NCI-H2227 (cell line): ENCODE data around the gene LHFPL3.
"Not testable (repeated sequence)": the region's sequence is repeated elsewhere in the genome, so short reads cannot be mapped to it uniquely, and the experiment has no call there.

Source experiments
- DNase-seq: peaks from one replicate; lab custom pipeline; 2025; ENCODE audit not compliant: unreplicated experiment; lab: John Stamatoyannopoulos, UW

Gene LHFPL3

DNA sequence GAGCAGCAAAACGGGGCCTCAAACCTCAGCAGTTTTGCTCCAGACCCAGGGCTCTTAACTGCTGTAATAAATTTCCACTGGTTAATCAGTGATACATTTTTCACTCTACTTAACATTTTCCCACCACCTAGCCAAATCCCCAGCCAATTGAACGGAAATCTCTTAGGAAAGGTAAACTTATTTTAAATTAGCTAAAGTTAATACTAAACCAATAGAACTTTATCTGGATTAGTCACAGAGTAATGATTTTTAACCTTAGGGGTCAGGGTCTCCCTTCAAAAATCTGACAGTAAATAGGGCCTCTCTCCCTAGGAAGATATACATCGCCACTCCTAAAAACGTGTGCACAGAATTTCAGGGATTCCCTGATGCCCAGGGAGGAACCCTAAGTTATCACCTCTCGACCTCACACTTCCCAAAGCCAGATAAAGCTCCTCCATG lies 598.2 kb downstream of the LHFPL3 start:
- DNase-seq = no peak

DNA sequence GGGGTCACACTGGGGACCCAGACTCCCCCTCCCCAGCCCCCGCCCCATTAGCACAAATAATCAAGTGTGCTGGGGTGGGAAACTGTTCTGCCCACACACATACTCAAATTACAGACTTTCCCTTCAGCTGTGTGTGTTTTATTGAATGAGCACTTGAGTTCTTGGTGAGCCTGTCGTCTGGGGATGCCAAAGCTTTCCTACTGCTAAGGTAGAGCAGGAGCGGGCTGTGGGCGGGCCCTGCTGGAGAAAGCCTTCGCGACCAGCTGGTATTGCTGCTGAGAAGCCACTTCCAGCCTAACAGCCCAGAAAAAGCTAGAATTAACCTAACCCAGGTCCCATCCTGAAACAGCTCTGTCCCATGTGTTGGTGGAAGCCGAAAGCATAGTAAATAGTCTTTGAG lies 598.7 kb downstream of the LHFPL3 start:
- DNase-seq = peak; percentile 18

DNA sequence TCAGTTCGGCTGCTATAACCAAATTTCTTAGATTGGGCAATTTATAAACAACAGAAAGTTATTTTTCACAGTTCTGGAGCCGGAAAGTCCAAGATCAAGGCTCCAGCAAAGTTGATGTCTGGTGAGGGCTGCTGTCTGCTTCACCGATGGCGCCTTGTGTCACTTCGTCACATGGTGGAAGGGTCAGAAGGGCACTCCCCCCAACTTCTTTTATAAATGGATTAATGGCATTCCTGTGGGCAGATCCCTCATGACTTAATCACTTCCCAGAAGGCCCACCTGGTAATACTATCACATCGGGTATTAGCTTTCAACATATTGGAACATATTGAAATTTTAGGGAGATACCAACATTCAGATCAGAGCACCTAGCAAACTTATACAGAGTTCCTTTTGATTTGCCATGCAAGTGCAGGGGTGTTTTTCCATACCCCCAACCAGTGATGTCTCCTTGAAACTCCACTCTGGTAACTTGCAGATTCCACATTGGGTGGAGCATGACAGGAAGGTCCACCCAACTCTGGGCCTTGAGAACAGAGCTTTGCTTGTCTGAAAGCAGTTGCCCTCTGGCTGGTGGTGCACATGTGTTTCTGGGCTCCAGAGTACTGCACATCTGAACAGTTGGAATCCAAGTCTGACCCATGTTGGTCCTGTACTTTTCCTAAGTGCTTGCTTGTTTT lies 600.5 kb downstream of the LHFPL3 start:
- DNase-seq = no peak

DNA sequence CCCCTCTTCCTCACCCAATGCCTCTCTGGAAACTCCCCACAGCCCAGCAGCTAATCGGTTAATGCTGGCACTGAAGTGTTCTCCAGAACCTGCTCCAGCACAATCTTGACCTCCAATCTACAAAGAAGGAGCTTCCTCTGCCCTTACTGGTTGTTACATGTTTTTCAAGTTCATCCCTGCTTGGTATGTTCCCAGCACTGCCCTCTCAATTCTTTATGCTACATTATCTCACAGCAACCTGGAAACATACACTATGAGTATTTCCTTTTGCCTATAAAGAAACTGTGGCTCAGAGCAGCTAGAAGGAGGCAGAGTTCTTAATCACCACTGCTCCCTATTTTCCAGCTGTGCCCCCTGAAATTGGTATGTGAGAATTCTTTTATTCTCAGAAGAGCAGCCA lies 601.5 kb downstream of the LHFPL3 start:
- no peak for DNase-seq

DNA sequence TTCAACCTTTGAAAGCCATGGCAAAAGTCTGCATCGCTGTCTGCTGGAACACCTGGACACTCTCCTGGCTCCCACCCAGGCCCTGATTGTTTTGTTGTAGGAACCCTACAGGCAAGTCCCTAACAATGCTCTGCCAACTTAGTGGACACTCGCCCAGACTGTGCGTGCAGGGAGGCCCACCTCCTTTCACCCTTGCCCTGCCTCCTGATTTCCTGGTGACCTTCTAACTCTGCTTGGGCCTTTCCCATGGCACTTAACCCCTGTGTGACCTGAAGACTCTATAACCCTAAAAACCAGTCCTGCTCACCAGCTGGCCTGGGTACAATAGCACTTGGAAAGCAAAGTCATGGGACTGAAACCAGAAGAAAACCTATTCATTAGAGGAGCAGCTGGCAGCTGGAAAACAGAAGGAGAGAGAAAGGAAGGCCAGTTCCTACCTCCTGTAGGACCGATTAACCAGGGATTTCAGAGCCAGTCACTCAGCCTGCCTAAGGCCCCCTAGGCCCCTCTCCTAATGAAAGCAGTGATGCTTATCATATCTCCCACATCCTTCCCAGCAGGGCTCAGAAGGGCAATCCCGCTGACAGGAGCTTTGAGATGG lies 602.9 kb downstream of the LHFPL3 start:
- peak; percentile 36 for DNase-seq

DNA sequence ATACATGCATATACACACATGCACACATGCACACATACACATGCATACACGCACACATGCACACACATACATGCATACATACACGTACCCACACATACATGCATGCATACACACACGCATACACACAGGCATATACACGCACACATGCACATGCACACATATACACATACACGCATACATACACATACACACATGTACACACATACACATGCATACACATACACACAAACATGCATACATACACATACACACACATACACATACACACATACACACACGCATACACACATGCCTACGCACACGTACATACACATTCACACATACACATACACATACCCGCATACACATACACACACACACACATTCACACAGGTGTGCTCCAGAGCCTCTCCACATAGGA lies 604.6 kb downstream of the LHFPL3 start:
- DNase-seq = no peak

DNA sequence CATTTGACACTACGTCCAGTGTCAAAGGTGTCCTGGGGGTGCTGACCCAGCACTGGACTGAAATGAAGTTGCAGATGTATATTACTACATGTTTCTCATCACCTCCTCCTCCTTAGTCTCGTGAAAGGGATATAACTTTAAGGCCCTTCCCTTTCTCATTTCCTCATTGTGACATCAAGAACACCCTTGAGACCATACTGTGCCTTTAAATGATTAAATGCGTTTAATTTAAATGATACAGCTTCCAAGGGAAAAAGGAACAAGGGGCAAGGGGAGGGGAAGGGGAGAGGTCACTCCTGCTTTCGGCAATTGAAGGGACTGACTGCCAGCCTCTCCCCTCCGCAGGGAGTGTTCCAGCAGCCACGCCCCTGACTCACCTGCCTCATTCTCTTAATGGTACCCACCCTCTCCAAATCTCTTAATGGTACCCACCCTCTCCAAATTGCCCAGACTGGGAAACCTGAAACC lies 605.2 kb downstream of the LHFPL3 start:
- DNase-seq = no peak

DNA sequence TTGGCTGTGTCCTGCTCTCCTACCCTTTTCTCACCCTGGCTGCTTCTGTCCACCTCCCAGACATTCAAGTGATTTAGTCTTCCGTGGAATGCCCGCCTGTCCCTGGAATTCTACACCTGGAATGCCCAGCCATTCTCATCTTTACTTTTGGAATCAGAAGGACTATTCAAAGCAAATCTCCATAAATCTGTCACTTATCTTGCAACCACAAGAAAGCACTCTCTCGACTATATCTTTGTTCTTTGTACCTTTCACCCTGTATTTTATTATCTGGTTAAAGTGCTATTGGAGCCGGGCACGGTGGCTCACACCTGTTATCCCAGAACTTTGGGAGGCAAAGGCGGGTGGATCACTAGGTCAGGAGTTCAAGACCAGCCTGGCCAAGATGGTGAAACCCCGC lies 606.3 kb downstream of the LHFPL3 start:
- no peak for DNase-seq

DNA sequence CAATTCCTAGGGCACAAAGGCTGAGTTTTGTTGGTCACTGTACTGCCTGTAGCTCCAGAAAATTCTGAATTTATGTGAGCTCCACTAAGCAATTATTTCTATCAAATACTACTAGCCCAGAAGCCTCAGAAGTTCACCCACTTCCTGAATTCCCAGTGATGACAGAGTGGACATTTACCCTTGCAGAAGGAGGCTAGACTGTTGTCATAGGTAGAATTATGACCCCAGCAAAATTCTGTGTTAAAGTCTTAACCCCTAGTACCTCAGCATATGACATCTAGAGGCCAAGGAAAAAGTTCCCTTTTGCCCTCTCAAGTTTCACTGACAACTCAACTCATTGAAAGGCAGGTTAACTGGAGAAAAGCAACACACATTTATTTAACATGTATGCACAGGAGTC lies 606.9 kb downstream of the LHFPL3 start:
- DNase-seq = no peak

DNA sequence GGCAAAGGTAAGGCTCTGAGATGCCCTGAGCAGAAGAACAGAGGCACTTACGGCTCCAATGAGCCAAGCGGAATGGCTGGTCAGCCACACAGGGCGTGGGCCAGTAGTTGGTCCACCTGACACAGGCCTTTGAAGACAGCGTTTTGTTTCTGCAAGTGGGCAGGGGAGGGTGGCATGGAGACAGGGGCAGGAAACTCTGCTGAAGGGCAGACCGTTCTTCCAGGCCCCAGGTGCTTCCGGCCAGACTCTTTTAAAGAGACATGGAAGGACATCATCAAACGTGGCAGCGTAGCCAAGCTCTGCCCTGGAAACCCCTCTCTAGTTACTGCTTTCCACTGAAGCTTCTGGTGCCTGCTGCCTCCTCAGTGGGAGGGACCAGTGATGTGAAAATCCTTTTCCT lies 608.1 kb downstream of the LHFPL3 start:
- DNase-seq = no peak

DNA sequence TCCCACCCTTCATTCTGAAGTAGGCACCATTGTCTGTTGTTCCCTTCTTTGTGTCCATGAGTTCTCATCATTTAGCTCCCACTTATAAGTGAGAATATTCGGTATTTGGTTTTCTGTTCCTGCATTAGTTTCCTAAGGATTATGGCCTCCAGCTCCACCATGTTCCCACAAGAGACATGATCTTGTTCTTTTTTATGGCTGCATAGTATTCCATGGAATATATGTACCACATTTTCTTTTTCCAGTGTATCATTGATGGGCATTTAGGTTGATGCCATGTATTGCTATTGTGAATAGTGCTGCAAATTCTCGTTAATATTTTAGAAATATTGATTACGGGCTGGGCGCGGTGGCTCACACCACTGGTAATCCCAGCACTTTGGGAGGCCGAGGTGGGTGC lies 609.1 kb downstream of the LHFPL3 start:
- DNase-seq = not testable (repeated sequence)

DNA sequence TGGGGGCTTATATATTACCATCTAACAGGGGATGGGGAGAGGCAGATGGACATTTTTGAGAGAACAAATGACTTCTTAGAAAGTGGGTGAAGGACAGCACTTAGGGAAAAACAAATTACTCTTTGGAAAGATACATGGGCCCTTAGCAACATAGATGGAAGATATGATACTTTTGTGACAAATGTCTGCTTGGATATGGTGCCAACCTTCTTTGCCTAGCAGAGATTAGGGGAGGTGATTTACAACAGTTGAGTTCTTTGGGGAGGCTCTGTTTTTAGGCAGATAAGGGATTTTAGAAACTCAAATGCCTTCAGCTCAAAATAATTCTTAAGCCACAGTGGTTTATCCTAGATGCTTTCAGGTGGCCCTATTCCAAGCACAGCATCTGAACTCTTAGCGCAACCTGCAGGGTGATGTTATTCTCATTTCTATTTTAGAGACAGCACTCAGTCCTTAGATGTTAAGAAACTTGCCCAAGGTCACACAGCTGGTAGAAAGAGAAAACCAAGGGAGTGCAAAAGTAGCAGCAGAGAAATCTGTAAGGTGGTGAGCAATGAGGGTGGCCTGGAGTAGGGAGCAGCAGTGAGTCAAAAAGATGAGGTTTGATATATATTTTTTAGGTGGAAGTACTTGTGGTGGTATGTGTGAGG lies 610.5 kb downstream of the LHFPL3 start:
- DNase-seq = no peak

DNA sequence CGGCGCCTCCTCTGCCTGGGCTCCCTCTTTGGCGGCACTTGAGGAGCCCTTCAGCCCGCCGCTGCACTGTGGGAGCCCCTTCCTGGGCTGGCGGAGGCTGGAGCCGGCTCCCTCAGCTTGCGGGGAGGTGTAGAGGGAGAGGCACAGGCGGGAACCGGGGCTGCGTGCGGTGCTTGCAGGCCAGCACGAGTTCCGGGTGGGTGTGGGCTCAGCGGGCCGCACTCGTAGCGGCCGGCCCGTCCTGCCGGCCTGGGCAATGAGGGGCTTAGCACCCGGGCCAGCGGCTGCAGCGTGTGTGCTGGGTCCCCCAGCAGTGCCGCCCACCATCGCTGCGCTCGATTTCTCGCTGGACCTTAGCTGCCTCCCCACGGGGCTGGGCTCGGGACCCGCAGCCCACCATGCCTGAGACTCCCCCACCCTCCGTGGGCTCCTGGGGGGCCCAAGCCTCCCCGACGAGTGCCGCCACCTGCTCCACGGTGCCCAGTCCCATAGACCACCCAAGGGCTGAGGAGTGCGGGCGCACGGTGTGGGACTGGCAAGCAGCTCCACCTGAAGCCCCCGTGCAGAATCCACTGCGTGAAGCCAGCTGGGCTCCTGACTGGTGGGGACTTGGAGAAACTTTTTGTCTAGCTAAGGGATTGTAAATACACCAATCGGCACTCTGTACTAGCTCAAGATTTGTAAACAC lies 611.8 kb downstream of the LHFPL3 start:
- no peak for DNase-seq

DNA sequence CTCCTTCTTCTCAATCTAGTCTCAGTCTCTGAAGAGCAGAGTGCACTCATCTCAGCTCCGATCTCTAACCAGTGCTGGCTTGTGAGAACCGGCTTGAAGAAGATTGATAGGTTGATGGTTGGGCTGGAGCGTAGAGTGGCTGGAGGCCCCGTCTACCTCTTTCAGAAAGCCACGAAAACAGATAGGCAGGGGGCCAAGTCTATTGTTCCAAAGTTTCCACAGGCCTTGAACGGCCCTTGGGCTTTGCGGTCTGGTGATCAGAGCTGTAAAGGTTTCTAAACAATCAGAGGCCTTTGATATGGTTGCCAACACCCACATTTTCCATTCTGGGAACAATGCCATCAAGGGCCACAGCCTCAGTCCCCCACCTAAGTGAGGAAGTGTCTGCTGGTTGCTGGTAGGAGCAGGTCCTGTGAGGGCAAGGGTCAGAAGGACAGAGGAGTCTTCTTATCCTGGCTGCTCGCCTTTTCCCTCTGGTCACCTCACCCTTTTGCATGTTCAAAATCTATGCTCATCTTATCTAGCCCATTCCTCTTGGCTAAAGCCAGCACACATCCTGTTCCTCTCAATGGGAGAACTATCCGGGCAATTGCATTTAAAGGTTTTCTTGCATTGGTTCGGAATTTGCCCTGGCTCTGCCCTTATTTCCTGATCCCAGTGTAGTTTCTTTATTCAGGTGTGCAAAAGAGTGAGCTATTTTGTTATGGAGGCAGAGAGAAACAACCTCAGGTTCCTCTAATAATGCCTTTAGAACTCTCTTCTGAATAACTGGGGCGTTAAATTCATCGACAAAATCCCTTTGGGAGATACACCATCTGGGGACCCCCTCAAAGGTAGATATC lies 615.3 kb downstream of the LHFPL3 start:
- no peak for DNase-seq

DNA sequence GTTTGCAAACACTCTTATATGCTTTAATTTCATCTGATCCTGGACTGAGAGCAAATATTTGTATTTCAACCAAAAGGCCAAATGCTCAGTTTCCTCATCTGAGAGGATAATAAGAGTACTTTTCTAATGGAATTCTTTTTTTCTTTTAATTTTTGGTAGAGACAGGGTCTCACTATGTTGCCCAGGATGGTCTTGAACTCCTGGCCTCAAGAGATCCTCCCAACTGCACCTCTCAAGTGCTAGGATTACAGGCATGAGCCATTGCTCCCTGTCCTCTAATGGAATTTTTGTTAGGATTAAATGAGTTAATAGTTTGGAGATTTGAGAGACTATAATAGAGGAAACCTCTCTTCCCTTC lies 617.2 kb downstream of the LHFPL3 start:
- no peak for DNase-seq

DNA sequence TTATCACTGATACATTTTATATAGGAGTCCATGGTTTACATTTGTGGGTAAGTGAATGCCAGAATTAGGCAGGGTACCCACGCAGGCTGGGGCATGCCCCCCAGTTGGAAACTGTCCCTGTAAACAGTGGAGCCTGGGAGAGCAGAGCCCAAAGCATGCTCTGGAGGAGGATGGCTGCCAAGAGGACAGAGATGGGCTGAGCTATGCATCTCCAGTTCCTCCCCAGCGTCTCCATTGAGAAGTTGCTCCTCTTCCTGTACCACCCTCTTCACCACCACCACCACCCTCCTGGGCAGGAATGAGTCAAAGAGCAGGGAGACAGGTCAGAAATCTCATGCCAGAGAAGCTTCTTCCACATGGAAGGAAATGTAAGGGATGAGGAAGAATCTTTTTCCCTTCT lies 617.9 kb downstream of the LHFPL3 start:
- DNase-seq = no peak

DNA sequence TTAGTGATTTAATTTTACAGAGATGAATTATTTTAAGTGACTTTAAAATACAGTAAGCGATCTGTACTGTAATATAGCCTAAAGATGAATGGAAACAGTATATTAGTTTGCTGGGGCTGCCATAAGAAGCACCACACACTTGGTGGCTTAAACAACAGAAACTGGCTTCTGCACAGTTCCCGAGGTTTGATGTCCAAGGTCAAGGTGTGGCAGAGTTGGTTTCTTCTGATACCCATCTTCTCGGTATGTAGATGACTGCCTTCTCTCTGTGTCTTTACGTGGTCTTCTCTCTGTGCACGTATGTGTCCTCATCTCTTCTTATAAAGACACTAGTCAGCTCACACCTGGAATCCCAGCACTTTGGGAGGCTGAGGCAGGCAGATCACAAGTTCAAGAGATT lies 621.6 kb downstream of the LHFPL3 start:
- no peak for DNase-seq

DNA sequence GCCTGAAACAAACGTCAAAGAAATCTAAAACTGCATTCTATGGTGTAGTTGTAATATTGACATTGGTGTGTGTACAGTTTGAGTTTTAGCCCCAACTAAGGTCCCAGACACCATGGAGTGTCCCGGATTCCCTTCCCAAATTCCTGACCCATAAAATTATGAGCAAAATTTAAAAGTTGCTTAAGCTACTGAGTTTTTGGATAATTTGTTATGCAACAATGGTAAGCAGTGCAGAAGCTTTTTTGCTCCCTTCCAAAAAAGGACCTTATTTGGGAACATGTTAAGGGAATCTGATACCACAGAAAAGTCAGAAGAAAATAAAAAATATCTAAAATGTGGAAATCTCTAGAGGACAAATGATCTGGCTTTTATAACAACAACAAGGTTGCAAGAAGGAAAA lies 622.4 kb downstream of the LHFPL3 start:
- no peak for DNase-seq

DNA sequence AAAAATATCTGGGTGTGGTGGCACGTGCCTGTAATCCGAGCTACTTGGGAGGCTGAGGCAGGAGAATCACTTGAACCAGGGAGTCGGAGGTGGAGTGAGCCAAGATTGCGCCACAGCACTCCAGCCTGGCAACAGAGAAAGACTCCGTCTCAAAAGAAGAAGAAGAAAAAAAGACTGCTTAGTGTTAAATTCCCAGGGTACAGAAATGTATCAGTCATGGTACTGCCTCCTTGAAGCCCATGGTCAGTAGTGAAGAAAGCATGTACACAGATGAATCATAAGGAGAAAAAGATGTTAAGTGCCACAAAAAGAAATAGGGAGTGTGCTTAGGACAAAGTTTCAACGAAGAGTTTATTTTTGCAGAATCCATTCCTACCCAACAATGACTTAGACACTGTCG lies 623.1 kb downstream of the LHFPL3 start:
- no peak for DNase-seq

DNA sequence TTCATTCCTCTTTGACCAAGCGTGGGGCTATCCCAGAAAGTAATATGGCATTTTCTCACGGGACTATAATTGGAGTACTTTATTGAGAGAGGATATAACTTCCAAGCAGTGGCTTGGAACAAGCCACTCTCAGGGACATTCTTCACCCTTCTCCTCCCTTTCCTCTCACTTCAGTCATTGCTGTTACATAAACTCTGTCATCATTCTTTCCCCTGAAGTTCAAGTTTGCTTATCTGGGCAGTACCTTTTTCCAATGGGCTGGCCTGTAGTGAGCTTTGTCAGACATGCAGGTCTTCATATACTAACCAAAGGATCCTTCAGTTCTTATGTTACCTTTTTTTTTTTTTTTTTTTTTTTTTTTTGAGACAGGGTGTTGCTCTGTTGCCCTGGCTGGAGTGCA lies 626.9 kb downstream of the LHFPL3 start:
- DNase-seq = no peak
